GM18909 (cell line): ENCODE data around the gene RNF4.
"Not testable (repeated sequence)": the region's sequence is repeated elsewhere in the genome, so short reads cannot be mapped to it uniquely, and the experiment has no call there.

Experiments used
- ATAC-seq: cut with Tn5 transposase; IDR thresholded peaks from one replicate; pipeline ENCODE4 v1.9.1; 2021; ENCODE audit warnings: mild to moderate bottlenecking; ENCODE audit not compliant: unreplicated experiment, poor library complexity

RNF4 gene

DNA sequence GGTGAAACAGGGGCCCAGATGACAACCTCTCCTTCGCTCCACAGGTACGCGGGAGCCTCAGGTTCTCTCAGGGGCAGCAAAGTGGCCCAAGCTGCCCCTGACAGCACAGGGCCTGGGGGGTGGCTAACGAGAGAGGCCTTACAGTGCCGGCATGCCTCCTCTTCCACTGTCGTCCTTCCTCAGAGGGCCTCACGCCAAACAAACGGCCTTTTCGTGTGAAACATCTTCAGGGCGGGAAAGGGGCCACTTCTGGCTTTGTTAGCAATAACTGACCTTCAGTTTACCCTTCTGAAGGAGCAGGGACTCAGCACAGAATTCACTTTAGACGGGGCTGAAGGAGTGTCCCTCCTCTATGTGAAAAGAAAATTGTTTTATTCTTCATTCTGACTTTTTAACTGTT is 46.0 kb downstream of the RNF4 start:
- not testable (repeated sequence) for ATAC-seq

DNA sequence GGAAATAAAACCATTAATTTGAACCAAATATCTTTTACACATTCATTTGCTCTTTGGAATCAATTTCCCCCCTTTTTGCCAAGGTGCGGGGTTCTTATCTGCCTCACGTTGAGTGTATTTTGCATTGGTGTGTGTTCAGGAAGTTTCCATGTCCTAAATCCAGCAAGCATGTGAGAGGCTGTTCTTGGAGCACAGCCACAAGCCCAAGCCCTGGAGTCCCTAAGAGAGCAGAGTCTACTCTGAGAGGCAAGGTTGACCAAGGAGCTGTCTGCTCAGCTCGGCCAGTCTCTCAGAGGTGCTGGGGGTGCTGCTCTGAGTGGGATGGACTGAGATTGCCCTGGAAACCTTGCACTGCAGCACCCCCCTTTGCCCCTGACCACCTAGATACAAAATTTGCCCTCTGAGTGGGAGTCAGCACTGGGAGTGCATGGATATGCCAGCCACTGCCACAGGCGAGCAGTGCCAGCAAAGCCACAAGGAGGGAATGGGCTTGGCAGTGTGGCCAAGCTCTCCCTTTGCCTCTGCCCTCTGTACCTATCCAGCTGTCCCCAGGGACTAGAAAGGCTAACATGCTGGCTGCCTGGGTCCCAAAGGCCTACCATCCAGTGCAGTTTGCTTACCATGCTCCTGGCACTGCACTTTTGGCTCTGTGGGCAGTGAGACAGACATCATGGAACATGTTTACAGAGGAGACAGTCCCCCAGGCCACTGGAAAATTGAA is 47.1 kb downstream of the RNF4 start:
- no peak for ATAC-seq

DNA sequence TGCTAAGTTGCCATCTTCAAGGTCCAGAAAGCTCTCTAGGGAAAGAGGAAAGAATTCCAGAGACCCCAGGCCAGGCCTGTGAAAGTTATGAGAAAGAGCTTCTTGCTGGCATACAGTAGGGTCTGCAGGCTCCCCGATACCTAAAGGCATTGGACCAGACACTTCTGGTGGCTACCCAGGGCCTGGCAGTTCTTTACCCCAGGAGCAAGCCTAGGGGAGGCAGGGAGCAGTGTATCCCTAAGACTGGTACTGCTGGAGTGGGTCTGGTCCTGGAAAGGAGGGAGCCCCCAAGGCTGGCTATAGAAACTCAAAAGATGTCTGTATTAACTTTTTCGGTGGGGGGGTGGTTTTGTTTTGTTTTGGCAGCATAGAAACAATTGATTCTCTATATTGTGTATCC is 47.7 kb downstream of the RNF4 start:
- no peak for ATAC-seq

DNA sequence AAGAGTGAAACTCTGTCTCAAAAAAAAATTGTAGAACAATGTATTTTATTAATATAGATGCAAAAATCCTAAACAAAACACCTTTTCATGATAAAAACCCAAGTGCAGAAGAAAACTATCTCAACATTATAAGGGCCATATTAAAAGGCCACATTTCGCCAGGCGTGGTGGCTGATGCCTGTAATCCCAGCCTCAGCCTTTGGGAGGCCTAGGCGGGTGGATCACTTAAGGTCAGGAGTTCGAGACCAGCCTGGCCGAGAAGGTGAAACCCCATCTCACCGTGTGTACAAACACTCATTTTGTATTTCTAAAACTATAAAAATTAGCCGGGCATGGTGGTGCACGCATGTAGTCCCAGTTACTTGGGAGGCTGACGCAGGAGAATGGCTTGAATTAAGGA is 57.7 kb downstream of the RNF4 start:
- no peak for ATAC-seq

DNA sequence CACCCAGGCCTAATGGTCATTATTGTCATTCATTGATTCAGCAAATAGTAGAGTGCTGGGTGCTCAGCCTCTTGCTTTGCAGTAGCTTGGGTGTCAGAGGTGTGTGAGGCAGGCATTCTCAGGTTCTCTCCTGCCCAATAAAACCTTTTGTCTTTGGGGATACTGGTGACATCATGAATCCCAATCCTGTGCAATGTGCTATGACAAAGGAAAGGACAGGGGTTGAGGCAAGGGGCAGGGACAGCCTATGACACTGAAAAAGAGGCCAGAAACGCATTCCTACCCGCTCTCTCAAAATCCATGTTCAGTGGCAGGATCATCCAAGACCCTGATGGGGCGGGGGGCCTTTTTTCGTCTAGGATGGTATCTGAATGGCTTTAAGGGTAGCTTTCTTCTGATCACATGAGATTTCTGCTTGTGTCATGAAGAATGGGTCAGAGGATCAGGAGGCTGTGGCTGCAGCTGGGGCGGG is 66.0 kb downstream of the RNF4 start:
- no peak for ATAC-seq

DNA sequence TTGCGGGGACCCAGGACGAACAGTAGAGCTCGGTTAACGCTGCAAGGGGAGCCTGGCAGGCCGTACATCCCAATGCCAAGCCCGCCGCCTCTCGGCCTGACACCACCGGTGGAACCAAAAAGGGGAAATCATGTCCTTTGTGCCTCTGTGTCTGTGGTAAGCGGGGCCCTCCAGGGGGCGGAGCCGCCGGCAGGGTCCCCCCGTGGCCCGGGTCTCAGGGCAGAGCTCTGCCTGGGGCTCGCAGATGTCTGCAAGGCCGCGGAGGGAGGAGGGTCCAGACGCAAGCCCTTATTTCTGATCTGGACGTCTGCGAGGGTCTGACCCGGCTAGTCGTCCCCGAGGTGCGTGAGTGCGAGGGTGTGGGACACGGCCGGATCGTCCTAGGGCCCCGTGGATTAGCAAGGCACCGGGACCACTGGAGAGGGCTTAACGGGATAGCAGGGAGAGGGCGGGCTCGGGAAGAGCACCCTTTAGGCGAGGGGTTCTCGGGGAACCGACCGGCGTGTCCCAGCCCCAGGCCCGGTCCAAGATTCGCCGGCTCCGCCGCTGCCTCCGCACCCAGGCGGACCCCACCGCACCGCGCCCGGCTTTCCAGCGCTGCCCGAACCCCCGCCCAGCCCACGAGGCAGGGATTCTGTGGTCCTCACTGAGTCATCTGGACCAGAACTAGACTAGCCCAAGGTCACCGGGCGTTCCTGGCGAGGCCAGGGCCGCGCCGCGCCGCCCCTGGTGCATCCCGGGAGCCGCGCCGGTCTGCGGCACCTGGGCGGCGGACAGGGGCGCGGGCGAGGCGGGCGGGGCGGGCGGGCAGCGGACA is 66.7 kb downstream of the RNF4 start:
- peak; percentile 13 for ATAC-seq

DNA sequence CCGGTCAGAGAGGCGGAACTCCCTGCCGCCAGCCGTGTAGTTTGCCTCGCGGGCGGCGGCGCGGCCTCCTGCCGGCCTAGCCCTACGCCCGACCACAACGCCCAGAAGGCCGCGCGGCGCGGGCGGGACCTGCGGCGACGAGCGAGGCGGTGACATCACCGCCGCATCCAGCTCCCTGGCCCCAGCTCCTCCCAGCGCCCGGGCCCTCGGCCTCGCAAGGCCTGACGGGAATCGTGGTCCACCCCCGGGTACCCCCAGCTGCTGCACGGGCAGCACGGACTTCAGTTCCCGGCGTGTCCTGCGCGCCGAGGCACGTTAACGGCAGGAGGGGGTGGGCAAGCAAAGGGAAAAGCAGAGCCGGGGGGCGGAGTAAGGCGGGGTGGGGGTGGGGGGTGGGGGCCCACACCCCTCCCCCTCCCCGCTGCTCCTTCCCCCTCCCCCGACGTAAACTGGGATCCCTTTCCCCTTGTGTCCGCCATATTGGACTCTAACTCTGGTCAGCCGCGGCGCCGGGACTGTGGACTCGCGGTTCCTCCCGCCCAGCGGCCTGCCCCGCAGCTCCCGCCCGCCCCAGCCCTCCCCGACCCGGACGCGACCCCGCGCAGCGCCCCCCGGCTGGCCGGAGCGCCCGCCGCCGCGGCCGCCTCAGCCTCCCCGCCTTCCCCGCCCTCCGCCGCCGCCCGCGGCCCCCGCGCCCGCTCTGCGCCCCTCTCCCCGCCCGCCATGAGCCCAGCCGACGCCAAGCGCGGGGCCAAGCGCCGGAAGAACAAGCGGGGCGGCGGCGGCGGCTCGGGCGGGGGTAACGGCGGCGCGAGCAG is 67.5 kb downstream of the RNF4 start, which contains the start of gene FAM193A:
FAM193A (plus strand) TSS at position 455 of the 818 bp plus-strand sequence; CDS start at position 724, 269 bp downstream.
- peak; percentile 92 for ATAC-seq

DNA sequence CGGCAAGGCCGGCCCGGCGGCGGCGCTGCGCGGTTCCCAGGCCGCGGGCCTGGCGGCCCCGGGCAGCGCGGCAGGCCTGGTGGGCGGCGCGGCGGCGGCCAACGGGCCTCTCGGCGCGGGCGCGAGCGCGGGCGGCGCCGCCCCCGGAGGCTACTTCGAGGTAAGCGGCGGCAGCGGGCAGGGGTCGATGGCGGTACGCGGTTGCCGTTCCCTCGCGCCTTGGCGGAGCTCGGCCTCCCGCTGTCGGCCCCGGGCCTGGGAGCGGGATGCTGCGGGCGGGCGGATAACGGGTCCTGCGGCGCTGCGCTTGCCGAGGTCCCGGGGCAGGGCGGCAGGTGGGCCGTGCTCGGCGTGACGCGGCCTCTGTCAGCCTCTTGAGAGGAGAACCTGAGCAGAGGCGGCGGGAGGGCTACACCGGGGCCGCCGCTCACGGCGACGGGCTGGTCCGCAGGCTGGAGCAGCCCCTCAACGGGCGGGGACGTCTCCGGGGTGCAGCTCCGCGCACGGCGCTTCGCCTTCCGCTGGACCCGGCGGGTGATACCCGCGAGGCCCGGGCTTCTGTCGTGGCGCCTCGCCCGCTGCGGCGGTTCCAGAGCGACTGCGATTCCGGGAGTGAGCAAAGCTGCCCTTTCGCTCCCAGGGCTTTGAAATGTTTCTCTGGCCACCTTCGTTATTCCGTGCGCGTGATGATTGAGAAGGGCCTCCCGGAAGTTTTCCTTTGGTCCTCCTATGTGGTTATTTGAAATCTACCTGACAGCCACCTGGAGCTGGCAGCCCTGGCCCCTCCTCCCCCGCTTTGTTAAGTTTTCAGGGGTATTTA is 68.3 kb downstream of the RNF4 start:
- peak; percentile 22 for ATAC-seq

DNA sequence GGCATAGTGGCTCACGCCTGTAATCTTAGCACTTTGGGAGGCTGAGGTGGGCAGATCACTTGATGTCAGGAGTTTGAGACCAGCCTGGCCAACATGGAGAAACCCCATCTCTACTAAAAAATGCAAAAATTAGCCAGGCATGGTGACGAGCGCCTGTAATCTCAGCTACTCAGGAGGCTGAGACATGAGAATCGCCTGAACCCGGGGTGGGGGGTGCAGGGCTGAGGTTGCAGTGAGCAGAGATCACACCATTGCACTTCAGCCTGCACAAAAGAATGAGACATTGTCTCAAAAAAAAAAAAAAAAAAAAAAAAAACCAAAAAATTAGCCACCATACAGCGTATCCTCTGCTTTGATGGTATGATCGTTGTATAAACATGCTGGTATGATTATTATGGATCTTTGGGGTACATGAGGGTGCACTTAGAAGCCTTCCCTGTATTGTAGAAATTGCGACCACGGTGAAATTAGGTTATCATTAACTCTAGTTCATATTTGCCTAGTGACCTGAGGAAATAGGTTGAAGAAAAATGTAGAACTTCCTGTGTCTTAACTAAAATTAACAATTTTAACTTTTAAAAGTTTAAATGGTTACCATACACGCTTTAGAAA is 74.8 kb downstream of the RNF4 start:
- ATAC-seq: not testable (repeated sequence)

DNA sequence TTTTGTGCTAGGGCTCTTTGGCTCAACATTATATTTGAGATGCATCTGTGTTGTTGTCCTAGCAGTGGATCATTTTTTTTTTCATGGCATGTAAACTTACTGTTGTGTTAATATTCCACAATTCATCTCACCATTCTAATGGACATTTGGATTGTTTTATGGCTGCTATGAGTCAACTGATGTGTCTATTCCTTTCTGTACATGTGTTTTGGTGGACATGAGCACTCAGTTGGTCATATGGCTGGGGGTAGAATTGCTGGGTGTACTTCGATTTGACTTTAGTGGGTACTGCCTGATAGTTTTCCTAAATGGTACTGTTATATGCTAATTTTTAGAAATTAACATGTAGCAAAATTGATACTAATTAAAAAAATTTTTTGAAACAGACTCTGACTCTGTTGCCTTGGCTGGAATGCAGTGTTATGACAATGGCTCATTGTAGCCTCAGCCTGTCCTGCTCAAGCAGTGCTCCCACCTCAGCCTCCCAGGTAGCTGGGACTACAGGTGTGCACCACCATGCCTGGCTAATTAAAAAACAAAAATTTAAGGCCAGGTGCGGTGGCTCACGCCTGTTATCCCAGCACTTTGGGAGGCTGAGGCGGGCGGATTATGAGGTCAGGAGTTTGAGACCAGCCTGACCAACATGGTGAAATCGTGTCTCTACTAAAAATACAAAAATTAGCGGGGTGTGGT is 76.6 kb downstream of the RNF4 start:
- no peak for ATAC-seq

DNA sequence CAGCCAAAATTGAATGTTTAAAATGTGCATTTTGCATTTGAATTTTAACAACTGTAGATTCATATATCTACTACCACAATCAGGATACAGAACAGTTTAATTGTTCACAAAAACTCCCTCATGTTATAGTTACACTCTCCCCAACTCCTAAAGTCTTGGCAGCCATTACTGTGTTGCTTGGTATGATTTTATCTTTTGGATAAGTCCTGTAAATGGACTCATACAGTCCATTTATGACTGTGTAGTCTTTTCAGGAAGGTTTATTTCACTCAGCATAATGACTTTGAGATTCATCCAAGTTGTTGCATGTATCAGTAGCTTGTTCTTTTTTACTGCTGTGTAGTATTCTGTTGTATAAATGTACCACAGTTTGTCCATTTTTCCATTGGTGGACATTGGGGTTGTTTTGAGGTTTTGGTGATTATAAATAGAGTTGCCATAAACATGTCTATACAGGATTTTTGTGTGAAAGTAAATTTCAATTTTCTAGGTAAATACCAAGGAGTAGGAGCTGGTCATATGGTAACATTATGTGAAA is 77.4 kb downstream of the RNF4 start:
- ATAC-seq: no peak

DNA sequence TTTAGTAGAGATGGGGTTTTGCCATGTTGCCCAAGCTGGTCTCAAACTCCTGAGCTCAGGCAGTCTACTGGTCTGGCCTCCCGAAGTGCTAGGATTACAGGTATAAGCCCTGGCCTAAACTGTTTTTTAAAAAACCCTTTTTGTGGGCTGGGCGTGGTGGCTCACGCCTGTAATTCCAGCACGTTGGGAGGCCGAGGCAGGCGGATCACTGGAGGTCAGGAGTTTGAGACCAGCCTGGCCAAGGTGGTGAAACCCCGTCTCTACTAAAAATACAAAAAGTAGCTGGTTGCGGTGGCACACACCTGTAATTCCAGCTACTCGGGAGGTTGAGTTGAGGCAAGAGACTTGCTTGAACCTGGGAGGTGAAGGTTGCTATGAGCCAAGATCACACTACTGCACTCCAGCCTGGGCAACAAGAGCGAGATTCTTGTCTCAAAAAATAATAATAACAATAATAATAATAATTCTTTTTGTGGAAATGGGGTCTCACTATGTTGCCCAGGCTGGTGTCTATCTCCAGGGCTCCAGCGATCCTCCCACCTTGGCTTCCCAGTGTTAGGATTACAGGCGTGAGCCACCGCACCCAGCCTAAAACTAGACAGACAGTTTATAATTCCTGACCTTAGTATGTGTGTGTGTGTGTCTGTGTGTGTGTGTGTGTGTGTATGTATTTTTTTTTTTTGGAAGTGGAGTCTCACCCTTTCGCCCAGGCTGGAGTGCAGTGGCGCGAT is 78.2 kb downstream of the RNF4 start:
- not testable (repeated sequence) for ATAC-seq

DNA sequence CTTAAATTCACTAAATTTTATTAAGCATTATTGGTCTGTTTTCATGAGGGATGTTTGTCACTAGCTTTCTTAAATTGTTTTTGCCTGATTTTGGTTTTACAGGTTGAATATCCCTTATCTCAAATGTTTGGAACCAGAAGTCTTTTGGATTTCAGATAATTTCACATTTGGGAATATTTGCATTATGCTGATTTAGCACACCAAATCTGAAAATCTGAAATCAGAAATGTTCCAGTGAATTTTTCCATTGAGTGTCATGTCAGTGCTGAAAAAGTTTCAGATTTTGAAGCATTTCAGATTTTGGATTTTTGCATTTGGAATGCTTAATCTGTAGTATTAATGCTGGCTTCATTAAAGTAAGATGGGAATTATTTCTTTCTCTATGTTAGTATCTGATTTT is 82.2 kb downstream of the RNF4 start:
- no peak for ATAC-seq

DNA sequence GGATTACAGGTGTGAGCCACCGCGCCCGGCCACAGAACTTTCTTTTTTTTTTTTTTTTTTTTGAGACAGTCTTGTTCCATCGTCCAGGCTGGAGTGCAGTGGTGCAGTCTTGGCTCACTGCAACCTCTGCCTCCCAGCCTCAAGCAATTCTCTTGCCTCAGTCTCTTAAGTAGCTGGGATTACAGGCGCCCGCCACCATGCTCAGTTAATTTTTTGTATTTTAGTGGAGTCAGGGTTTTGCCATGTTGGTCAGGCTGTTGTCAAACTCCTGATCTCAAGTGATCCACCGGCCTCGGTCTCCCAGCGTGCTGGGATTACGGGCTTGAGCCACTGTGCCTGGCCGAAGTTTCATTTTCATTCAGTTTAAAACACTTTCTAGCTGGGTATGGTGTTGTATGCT is 83.9 kb downstream of the RNF4 start:
- no peak for ATAC-seq

DNA sequence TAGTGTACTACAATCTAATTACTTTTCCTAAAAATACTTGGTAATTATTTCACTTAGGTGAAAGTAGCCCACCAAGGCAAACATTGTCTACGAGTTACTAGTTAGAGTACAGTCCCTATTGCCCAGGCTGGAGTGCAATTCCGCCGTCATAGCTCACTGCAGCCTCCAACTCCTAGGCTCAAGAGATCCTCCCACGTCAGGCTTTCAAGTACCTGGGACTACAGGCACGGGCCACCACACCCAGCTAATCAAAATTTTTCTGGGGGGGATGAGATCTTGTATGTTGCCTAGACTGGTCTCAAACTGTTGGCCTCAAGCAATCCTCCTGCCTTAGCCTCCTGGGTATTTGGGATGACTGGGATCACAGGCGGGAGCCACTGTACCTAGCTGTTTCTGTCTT is 89.4 kb downstream of the RNF4 start:
- no peak for ATAC-seq

DNA sequence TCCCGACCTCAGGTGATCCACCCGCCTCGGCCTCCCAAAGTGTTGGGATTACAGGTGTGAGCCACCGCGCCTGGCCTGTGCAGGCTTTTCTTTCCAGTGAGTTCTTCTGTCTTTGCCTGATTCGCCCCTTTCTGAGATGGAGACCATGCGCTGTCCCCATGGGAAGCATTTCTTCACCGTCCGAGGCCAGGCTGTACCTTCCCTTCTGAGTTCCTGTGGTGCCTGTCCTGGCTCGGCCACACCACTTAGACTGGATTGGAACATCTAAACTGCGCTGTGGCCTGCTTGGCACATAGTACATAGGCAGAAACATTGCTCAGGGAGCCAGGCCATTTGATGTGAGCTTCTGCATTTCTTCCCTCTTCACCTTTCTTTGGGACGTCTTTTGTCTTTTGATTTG is 91.3 kb downstream of the RNF4 start:
- ATAC-seq: no peak
